ENCODE data around the gene UBIAD1.

GRCh38 chr1:11291049-11291448, 18.1 kb downstream of the UBIAD1 start:
- TF ChIP-seq POLR2A (IDR thresholded peaks at IDR 0.05) (no peak), CTCF (IDR thresholded peaks at IDR 0.05) (no peak)

All from esophagus squamous epithelium (tissue), 4 donors.